HS-27A (cell line): ENCODE measurements around the gene IFT122.
"Not testable (repeated sequence)": the region's sequence is repeated elsewhere in the genome, so short reads cannot be mapped to it uniquely, and the experiment has no call there.

Experiments
- DNase-seq: peaks from one replicate; pipeline ENCODE4 v3.0.0-alpha.2; 2012; ENCODE audit warnings: low read depth, missing footprints

The IFT122 gene

DNA sequence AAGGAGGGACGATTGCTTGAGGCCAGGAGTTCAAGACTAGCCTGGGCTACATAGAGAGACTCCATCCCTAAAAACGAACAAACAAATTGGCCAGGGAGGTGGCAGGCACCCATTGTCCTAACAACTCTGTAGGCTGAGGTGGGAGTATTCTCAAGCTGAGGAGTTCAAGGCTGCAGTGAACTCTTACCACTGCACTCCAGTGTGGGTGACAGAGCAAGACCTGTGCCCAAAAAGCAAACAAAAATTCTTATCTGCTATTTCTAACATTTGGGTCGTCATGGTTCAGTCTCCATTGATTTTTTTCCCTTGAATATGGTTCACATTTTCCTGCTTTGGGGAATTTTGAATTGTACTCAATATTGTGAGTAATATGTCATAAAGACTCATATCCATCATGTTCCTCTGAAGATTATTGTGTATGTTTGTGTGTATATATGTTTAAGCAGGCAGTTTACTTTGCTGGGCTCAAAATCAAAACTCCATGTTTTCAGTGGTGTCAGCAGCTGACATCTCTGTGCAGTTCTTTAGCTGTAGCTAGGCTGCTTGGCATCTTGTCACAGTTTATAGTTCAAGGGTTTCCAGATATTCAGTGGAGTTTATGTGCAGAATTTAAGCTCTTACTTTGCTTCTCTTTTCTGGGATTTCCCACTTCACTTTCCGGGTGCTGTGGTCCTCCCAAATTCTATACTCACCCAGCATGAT, 33.2 kb downstream of the IFT122 start:
- no peak for DNase-seq

DNA sequence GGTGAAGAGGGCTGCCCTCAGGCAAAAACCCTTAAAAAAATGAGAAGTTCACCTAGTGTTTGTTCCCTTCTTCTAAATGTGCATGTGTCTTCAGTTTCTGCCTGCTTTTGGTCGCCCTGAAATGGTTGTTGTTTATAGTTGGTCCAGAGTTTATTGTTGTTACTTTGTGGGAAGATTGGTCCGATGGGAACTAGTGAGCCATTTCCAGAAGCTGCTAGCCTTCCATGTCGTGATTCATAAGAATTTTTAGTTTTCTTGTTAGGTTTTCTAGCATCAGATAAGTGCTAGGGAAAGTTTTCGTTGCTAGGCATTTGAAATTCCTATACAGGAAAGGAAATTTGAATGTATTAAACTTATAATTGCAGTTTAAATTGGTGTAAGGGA, 33.7 kb downstream of the IFT122 start:
- DNase-seq, result no peak

DNA sequence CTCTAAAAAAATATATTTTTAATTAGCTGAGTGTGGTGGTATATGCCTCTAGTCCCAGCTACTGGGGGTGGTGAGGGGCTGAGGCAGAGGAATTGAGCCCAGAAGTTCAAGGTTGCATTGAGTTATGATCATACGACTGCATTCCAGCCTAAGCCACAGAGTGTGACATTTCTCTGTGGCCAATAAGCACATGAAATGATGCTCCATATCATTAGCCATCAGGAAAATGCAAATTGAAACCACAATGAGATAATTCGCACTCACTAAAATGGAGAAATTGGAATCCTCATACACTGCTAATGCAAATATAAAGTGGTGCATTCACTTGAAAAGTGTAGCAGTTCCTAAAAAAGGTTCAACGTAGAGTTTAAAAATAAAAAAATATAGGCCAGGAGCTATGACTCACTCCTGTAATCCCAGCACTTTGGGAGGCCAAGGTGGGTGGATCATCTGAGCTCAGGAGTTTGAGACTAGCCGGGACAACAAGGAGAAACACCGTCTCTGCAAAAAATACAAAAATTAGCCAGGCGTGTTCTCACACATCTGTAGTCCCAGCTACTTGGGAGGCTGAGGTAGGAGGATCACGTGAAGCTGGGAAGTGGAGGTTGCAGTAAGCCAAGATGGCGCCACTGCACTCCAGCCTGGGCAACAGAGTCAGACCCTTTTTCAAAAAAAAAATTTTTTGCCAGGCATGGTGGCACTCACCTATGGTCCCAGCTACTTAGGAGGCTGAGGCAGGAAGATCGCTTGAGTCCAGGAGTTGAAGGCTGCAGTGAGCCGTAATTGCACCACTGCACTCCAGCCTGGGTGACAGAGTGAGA, 35.2 kb downstream of the IFT122 start:
- DNase-seq, result no peak

DNA sequence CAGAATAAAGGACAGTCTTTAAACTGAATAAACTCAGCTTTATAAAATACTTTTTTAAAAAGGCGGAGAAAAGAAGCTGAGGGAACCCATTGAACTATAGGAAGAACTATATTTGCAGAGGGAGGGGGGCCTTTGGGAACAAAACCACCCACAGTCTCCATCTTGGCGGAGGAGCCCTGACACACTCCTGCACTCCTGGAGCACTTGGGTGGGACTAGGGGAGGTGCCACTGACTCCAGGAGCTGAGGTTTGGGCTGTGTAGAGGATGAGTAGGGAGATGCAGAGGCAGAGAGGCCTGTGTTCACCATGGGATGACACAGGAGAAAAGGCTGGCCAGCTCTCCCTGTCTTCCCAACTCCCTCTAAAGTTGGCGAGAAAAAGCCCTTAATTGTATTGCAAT, 35.8 kb downstream of the IFT122 start:
- no peak for DNase-seq

DNA sequence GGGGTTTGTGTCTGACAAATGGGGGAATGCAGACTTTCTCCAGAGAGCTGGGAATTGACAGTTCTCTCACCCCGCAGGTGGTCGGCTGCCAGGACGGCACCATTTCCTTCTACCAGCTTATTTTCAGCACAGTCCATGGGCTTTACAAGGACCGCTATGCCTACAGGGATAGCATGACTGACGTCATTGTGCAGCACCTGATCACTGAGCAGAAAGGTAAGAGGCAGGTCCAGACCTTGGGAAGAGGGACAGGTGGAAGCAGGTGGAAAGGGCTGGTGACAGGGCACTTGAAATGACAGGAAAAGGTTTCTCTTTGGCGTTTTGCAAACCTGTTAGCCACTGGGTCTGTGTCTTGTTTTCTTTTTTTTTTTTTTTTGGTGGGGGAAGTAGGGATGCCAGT, 36.6 kb downstream of the IFT122 start:
- DNase-seq, result no peak

DNA sequence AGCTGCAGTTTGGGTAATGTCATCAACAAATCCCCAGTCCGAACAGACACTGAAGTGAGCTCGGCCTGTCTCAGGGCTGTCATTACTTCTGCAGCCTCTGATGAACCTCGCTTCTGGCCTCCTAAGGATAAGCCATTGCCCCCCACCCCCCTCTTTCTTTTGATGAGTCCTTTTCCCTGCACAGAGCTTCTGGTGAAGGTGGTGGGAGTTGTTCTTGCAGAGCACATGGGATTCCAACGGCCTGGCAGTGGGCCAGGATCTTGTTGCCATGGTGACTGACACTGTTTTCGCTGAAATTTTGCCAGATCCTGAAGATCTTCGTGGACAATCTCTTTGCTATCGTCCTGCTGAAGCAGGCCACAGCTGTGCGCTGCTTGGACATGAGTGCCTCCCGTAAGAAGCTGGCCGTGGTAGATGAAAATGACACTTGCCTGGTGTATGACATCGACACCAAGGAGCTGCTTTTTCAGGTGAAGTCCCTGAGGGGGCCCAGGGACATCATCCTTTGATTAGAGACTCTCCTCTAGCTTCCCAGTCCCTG, 41.3 kb downstream of the IFT122 start:
- not testable (repeated sequence) for DNase-seq

DNA sequence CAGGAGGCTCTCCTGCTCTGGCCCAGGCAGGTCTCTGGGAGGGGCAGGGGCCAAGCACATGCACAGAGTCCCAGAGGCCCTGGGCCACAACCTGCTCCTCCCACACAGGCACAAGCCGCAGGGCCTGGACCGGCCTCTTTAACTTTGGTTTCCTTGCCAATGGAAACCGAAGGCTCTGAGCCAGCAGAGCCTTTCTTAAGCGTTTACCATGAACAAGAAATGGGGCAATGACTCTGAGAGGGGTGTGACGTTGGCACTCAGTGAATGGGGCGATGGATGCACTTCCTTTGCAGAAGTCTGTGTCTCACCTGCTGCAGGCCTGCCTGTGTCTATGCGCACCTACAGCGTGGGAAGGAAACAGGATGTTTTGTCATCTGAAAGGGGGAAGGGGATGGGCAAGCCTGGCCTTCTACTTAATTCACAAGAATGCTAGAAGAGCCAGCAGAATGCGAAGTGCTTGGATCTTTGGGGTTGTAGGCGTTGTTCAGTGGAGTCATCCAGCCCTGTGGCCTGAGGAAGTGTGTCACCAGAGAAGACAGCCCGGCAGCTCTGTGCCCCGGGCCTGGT, 41.8 kb downstream of the IFT122 start:
- DNase-seq, result no peak

DNA sequence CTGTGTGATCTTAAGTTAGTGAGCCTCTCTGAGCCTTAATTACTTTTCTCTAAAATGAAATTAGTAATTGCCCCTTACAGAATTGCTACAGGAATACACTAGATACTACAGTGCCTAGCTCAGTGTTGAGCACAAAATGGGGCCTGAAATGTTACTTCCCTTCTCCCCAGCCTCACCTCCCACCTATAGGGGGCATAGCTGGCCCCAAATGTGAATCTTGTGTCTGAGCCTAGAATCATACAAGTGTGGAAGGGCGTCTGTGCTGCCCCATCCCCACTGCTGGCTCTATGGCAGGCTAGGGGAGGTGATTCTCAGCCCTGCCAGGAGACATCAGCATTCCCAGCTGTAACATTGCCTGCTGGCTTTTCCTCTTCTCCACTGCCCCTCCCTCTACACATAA, 42.7 kb downstream of the IFT122 start:
- no peak for DNase-seq

DNA sequence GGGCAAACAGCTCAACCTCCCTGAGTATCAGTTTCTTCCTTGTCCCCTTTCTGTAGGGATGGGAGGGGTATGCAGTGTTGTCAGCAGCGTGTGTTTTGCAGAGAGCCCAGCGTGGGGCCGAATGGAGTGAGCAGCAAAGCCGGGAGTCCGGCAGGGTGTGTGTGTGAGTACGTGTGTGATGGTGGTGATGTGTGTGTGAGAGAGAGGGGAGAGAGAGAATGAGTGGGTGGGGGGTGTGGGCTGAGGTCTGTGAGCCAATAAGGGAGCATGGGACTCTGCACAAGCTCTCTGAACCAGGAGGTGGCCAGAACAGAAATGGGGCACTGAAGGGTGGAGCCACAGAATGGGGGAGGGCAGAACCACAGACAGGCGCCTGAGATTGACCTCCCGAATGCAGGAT, 43.8 kb downstream of the IFT122 start:
- DNase-seq, result no peak

DNA sequence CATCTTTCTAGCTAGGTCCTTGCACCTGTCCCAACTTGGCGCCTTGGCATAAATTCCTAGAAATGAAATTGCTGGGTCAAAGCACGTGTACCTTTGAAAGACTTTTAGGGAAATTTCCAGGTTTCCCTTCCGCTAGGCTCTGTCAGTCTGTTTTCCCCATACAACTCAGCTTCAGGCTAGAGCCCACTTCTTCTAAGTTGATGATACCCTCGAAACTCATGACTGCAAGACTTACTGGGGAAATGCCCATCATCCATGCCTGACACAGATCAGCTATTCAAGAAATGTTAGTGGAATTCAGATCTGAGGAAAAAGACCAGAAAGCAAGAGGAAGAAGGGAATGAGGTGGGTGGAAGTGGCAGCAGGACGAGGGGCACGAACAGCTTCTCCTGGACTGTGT, 45.1 kb downstream of the IFT122 start:
- DNase-seq, result not testable (repeated sequence)

DNA sequence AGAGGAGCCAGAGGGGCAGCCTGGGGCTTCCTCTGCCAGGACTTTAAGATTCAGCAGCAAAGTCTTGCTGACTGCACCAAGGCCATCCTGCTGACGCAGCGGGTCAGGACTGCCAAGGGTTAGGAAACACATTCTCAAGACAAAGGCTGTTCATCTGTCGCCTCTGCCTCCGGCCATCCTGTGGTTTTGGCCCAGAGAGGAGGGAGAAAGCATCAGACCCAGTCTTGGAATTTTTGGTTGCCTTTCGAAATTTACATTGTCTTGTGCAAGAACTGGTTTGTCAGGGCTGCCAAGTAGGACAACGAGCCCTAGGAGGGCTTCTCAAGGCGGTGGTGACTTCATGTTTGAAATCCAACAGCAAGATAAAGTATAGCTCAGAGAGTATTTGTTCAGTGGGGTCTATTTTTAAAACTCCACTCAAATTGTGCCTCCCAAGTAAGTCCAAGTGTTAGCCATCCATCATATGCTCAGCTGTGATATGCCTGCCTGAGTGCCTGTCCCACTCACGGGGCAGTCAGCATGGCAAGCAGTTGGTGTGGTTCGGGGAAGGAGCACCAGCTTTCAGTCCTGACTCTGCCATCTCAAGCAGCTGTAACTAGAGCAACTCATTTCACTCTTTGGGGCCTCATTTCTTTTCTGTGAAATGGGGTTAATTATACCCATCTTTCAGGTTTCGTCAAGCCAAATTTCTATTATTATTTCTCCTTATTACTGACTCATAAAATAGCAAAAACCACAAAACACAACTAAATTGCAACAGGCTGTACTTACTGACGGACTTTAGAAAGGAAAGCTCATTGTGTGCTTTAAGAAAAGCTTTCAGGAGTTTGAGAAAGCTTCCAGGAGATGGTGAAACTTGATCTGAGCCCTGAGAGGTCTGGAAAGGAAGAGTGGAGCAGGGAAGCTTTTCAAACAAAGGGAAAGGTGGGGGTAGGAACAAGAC, 46.0 kb downstream of the IFT122 start:
- DNase-seq, result no peak

DNA sequence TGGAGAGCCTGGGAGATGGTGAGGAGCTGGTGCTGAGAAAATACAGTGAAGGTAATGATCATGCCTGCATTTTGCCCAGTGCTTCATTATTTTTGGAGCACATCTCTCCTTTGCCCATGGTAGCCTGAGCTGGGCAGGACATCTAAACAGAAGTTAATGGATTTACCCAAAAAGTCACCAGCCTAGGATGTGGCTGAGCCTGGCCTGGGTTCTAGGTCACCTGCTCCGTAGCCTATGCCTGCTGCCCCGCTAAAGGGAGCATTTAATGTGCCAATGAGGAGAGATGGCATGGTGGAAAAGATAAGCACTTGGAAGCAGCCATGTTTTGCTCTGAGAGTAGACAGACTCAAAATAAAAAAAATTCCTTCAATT, 46.6 kb downstream of the IFT122 start:
- DNase-seq, result no peak

DNA sequence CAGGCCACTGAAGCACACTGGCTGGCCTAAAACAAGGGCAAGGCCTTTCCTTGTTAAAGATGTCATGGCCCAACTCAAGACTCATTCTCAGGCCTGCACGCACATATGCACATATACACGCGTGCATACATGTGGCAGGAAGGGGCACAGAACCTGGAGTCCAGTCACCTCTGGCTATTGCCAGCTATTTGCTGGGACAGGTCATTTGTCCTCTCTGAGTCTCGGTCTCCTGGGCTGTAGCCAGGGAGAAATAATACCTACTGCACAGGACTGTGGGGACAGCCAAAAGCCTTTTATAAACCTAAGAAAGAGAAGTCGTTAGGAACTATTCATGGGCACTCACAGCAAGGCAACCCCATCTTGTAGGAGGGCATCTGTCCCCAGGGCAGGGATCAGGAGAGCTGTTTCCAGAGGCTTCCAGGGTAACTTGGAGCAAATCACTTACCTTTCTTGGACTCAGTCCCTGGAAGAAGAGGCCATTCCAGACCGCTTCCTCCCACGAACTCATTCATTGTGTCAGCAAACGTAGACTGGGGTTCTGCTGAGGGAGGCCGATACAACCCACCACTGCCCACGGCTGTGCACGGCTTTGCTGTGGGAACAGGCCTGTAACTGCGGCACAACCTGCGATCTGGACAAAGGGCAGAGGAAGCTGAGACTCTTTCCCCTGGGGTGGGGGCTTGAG, 47.3 kb downstream of the IFT122 start:
- no peak for DNase-seq

DNA sequence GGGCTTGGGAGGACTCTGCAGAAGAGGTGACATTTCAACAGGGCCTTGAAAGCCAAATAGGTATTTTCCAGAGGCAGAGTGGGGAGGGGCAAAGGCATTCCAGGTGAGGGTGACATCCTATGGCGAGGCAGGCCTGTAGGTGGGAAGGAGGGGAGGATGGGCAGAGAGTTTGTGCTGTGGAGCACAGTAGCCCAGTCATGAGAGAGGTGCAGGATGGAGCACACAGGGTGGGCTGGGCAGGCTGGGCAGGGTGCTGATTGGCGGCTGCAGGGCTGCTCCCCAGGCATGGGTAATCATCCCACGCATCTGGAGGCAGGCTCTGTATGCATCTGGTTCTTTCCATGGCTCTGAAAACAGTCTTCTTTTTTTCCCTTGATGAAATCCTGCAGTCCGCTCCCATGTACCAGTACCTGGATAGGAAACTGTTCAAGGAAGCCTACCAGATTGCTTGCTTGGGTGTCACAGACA, 47.9 kb downstream of the IFT122 start:
- DNase-seq, result not testable (repeated sequence)

DNA sequence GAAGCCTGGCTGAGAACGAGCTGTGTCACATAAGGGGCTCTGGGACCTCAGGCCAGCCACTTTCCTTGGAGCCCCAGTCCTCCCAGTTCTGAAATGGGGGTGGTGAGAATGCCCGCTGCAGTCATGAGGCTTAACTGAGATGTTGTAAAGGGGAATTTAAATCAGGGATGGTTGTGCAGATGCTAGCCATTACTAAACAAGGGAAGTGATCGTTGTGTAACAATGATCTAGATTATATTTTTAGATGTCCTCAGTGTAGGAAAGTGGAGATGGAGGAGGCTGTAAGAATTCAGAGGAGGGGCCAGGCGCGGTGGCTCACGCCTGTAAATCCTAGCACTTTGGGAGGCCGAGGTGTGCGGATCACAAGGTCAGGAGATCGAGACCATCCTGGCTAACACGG, 49.2 kb downstream of the IFT122 start:
- not testable (repeated sequence) for DNase-seq

DNA sequence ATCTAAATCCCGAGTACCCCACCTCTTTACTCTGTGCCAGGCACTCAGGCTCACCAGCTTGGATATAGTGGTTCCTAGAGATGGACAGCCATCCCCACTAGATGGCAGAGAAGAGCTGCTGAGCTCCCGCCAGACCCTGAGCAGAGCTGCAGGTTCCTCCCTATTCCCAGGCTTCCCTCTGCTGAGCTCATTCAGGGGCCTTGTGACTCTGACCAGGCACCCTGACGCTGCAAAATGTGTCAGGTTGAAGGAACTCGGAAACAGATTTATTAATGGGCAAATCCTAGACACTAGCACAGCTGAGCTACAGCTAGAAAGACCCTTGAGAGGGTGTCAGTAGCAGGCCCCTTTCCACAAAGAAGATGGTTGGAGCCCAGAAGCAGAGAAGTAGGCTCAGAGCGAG, 50.2 kb downstream of the IFT122 start:
- DNase-seq, result peak; percentile 63

DNA sequence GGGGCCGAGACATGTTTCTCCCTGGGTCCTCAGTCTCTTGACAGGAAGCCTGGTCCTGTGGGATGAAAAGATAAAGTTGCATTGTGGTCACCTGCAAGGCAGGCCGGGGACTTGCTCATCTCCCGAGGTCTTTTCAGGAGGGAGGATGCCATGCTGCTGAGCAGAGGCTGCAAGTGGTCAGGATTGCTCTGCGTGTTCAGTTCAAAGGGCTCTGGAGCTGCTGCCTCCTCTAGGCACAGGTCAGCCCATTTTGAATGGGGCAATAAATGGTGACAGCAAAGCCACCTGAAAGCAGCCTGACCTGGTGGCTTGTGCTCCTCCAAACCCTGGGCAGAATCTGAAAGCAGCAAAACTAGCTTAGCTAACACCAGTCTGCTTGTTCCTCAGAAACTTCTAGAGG, 51.1 kb downstream of the IFT122 start:
- not testable (repeated sequence) for DNase-seq

DNA sequence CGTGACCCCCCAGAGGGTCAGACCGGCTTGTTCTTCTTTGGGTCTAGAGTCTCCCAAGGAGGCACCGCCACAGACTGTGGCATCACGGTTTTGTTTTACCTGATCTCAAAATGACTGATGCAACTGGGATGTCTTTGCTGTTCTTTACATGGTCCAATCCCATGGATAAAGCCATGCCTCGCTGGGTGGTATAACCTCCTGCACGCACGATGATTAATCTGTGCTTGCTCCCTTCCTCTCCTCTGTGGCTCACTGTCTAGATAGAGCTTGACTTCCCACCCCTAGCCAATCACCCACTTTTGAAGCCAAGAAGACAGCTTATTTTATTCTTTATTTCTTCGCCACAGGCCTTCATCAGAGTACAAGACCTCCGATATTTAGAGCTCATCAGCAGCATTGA, 51.8 kb downstream of the IFT122 start:
- peak; percentile 54 for DNase-seq

DNA sequence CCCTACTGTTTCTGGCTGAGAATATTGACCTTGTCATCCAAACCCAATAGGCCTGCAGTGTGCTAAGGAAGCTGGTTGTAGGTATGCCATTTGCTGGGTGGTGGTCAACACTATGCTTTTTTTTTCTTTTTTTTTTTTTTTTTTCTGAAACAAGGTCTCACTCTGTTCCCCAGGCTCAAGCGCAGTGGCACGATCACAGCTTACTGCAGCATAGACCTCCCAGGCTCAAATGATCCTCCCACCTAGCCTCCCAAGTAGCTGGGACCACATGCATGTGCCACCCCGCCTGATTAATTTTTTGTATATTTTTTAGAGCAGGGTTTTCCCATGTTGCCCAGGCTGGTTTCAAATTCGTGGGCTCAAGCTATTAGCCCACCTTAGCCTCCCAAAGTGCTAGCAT, 52.7 kb downstream of the IFT122 start:
- no peak for DNase-seq

DNA sequence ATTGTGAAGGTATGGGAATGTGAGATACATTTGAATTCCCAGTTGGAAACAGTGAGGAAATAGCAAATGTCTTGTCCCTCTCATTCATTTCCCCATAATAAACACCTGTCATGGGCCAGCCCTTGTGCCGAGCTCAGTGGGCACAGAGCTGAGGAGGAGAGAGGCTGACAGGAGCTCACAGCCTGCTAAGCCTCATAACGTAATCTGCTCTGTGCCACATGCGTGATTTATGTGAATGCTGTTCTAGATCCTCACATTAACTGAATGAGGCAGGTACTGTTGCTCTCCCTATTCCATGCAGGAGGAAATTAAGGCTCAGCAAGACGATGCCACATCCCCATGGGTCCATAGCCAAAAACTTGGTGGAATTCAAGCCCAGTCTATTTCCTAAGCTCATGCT, 53.2 kb downstream of the IFT122 start:
- DNase-seq, result no peak

DNA sequence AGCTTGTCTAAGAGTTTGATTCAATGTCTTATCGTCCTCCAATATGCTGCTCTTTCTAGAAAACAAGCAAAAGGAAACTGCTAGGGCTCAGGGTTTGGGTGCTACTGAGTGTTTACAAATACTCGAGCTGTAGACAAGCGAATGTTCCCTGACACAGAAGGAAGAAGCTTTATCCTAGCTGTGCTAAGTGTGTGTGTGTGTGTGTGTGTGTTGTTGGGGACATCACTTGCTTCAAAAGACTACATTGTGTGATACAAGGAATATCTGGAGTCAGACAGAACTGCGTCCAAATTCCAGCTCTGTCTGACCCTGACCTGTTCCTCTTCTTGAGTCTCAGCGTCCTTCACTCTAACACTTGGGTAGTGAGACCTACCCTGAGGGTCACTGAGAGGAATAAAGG, 54.5 kb downstream of the IFT122 start:
- DNase-seq, result not testable (repeated sequence)
